GM23338 (cell line): ENCODE data around the gene EEA1. TPM values are rescaled to one million over a fixed set of nuclear protein-coding genes. Genes with fewer than 3 reads are reported as not detected.

Source experiments
- CREB1 ChIP-seq: fragments of 250-450 bp; sonication (Bioruptor Pico); IDR thresholded peaks from 2 replicates; pipeline ENCODE4 v1.5.0; 2020; ENCODE audit warnings: low read depth, mild to moderate bottlenecking, moderate library complexity
- EZH2 ChIP-seq: fragments of 200-600 bp; sonication (generic); IDR thresholded peaks from one replicate; pipeline ENCODE4 v1.8.0; 2017; ENCODE audit warnings: antibody characterized with exemption, mild to moderate bottlenecking, low read depth; ENCODE audit not compliant: unreplicated experiment
- JUNB ChIP-seq: IDR thresholded peaks from one replicate; pipeline ENCODE4 v1.6.1; 2016; ENCODE audit warnings: antibody characterized with exemption; ENCODE audit not compliant: unreplicated experiment
- POLR2AphosphoS5 ChIP-seq: IDR thresholded peaks from 2 replicates; pipeline ENCODE4 v1.6.1; 2016; ENCODE audit warnings: antibody characterized with exemption, low read depth
- ZNF114 ChIP-seq: fragments of 250-450 bp; sonication (Bioruptor Pico); IDR thresholded peaks from 2 replicates; pipeline ENCODE4 v1.5.0; 2020; ENCODE audit warnings: mild to moderate bottlenecking, moderate library complexity
- ZNF331 ChIP-seq: fragments of 250-450 bp; sonication (Bioruptor Pico); IDR thresholded peaks from 2 replicates; pipeline ENCODE4 v1.5.0; 2020; ENCODE audit warnings: low read depth, mild to moderate bottlenecking, moderate library complexity
- polyA plus RNA-seq: library from polyadenylated mRNA; unstranded; fragments of >200 nt; fragmentation: Nextera tagmentation; extraction: Ambion mirVana; gene quantifications from 2 replicates; pipeline ENCODE4 v1.2.1, GENCODE V29; 2016
- total RNA-seq: library from RNA; depleted of rRNA; stranded (reverse); fragments of >200 nt; shearing (Covaris generic); gene quantifications from 2 replicates; pipeline ENCODE4 v1.2.3, GENCODE V29; 2014
- TF ChIP-seq, protein P1 (sequence below): fragments of 250-450 bp; sonication (Bioruptor Pico); IDR thresholded peaks from 2 replicates; pipeline ENCODE4 v1.5.0; 2020; ENCODE audit warnings: mild to moderate bottlenecking, moderate library complexity
- TF ChIP-seq, protein P2 (sequence below): IDR thresholded peaks from one replicate; pipeline ENCODE4 v1.6.1; 2018; ENCODE audit warnings: antibody characterized with exemption; ENCODE audit not compliant: unreplicated experiment

EEA1 gene
- total and polyA plus RNA-seq, 2 experiments from 2014 or later: 10.0 to 41.1 TPM

DNA sequence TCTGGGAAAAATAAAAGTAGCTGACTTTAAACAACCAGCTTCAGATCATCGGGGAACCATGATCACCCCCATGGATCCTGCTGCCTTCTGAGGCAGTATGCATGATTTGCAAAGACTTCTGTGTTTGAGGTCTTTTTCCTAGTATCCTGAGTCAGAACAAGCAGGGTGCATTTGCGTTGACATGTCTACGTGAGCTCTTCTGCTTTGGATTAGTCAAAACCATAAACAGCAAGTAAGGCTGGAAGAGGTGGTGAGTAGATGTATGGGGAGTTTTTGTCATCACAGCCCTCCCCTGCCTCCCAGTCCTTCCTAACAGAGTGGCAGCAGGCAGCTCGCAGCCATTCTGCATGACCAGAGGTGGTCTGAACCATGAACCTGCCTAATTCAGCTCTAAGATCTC lies 202.2 kb downstream of the EEA1 start (continued):
- TF ChIP-seq, protein P1, sequence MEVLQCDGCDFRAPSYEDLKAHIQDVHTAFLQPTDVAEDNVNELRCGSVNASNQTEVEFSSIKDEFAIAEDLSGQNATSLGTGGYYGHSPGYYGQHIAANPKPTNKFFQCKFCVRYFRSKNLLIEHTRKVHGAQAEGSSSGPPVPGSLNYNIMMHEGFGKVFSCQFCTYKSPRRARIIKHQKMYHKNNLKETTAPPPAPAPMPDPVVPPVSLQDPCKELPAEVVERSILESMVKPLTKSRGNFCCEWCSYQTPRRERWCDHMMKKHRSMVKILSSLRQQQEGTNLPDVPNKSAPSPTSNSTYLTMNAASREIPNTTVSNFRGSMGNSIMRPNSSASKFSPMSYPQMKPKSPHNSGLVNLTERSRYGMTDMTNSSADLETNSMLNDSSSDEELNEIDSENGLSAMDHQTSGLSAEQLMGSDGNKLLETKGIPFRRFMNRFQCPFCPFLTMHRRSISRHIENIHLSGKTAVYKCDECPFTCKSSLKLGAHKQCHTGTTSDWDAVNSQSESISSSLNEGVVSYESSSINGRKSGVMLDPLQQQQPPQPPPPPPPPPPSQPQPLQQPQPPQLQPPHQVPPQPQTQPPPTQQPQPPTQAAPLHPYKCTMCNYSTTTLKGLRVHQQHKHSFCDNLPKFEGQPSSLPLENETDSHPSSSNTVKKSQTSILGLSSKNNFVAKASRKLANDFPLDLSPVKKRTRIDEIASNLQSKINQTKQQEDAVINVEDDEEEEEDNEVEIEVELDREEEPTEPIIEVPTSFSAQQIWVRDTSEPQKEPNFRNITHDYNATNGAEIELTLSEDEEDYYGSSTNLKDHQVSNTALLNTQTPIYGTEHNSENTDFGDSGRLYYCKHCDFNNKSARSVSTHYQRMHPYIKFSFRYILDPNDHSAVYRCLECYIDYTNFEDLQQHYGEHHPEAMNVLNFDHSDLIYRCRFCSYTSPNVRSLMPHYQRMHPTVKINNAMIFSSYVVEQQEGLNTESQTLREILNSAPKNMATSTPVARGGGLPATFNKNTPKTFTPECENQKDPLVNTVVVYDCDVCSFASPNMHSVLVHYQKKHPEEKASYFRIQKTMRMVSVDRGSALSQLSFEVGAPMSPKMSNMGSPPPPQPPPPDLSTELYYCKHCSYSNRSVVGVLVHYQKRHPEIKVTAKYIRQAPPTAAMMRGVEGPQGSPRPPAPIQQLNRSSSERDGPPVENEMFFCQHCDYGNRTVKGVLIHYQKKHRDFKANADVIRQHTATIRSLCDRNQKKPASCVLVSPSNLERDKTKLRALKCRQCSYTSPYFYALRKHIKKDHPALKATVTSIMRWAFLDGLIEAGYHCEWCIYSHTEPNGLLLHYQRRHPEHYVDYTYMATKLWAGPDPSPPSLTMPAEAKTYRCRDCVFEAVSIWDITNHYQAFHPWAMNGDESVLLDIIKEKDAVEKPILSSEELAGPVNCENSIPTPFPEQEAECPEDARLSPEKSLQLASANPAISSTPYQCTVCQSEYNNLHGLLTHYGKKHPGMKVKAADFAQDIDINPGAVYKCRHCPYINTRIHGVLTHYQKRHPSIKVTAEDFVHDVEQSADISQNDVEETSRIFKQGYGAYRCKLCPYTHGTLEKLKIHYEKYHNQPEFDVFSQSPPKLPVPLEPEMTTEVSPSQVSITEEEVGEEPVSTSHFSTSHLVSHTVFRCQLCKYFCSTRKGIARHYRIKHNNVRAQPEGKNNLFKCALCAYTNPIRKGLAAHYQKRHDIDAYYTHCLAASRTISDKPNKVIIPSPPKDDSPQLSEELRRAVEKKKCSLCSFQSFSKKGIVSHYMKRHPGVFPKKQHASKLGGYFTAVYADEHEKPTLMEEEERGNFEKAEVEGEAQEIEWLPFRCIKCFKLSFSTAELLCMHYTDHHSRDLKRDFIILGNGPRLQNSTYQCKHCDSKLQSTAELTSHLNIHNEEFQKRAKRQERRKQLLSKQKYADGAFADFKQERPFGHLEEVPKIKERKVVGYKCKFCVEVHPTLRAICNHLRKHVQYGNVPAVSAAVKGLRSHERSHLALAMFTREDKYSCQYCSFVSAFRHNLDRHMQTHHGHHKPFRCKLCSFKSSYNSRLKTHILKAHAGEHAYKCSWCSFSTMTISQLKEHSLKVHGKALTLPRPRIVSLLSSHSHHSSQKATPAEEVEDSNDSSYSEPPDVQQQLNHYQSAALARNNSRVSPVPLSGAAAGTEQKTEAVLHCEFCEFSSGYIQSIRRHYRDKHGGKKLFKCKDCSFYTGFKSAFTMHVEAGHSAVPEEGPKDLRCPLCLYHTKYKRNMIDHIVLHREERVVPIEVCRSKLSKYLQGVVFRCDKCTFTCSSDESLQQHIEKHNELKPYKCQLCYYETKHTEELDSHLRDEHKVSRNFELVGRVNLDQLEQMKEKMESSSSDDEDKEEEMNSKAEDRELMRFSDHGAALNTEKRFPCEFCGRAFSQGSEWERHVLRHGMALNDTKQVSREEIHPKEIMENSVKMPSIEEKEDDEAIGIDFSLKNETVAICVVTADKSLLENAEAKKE (CRISPR knock-in tag): no peak
- TF ChIP-seq CREB1 (CRISPR knock-in tag) (no peak), JUNB (no peak), EZH2 (no peak), ZNF331 (CRISPR knock-in tag) (no peak), ZNF114 (CRISPR knock-in tag) (no peak), POLR2AphosphoS5 (no peak)
- TF ChIP-seq, protein P2, sequence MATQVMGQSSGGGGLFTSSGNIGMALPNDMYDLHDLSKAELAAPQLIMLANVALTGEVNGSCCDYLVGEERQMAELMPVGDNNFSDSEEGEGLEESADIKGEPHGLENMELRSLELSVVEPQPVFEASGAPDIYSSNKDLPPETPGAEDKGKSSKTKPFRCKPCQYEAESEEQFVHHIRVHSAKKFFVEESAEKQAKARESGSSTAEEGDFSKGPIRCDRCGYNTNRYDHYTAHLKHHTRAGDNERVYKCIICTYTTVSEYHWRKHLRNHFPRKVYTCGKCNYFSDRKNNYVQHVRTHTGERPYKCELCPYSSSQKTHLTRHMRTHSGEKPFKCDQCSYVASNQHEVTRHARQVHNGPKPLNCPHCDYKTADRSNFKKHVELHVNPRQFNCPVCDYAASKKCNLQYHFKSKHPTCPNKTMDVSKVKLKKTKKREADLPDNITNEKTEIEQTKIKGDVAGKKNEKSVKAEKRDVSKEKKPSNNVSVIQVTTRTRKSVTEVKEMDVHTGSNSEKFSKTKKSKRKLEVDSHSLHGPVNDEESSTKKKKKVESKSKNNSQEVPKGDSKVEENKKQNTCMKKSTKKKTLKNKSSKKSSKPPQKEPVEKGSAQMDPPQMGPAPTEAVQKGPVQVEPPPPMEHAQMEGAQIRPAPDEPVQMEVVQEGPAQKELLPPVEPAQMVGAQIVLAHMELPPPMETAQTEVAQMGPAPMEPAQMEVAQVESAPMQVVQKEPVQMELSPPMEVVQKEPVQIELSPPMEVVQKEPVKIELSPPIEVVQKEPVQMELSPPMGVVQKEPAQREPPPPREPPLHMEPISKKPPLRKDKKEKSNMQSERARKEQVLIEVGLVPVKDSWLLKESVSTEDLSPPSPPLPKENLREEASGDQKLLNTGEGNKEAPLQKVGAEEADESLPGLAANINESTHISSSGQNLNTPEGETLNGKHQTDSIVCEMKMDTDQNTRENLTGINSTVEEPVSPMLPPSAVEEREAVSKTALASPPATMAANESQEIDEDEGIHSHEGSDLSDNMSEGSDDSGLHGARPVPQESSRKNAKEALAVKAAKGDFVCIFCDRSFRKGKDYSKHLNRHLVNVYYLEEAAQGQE: no peak
